HG03565 (cell line): Measurements from ENCODE around the gene HMX2.

Experiments
- ATAC-seq: cut with Tn5 transposase; IDR thresholded peaks from one replicate; pipeline ENCODE4 v1.9.1; 2021; ENCODE audit warnings: mild to moderate bottlenecking, moderate library complexity; ENCODE audit not compliant: unreplicated experiment

The HMX2 gene

GRCh38 chr10:123180101-123181090, 32.5 kb downstream of the HMX2 start:
- ATAC-seq: no peak

- no peak for ATAC-seq
These were observed 35.8 kb downstream of the HMX2 start for GRCh38 chr10:123183724-123184123.

- no peak for ATAC-seq
These were observed 39.8 kb downstream of the HMX2 start for GRCh38 chr10:123187781-123188180.

- ATAC-seq: no peak
These were observed 44.0 kb downstream of the HMX2 start for GRCh38 chr10:123191886-123192285.

GRCh38 chr10:123194056-123194455, 46.1 kb downstream of the HMX2 start:
- ATAC-seq: no peak
